Endodermal cell (in vitro differentiated cells): ENCODE data around the gene GDAP1L1. TPM values are rescaled to one million over a fixed set of nuclear protein-coding genes. Genes with fewer than 3 reads are reported as not detected.

Experiments
- DNase-seq: peaks from one replicate; pipeline ENCODE4 v3.0.0-alpha.2; 2017
- H3K27ac ChIP-seq: 2 replicates; pipeline ENCODE4 v1.5.1; 2013; ENCODE audit warnings: mild to moderate bottlenecking, low read depth, low read length, moderate library complexity
- H3K27me3 ChIP-seq: 2 replicates; pipeline ENCODE4 v1.6.1; 2013; ENCODE audit warnings: mild to moderate bottlenecking, low read length, moderate library complexity; ENCODE audit not compliant: insufficient read depth, control insufficient read depth, poor library complexity, severe bottlenecking
- H3K36me3 ChIP-seq: 2 replicates; pipeline ENCODE4 v1.7.0; 2013; ENCODE audit warnings: mild to moderate bottlenecking, low read length, moderate library complexity; ENCODE audit not compliant: control insufficient read depth, insufficient read depth
- H3K4me1 ChIP-seq: one replicate; pipeline ENCODE4 v1.7.0; 2013; ENCODE audit warnings: low read length; ENCODE audit not compliant: control insufficient read depth, insufficient read depth
- H3K4me3 ChIP-seq: 2 replicates; pipeline ENCODE4 v1.5.1; 2013; ENCODE audit warnings: mild to moderate bottlenecking, low read length, moderate library complexity
- H3K9ac ChIP-seq: 2 replicates; pipeline ENCODE4 v1.6.1; 2013; ENCODE audit warnings: mild to moderate bottlenecking, low read length, moderate library complexity; ENCODE audit not compliant: poor library complexity, severe bottlenecking; ENCODE audit errors: extremely low read depth
- H3K9me3 ChIP-seq: 2 replicates; pipeline ENCODE4 v1.6.1; 2013; ENCODE audit warnings: mild to moderate bottlenecking, low read length, moderate library complexity; ENCODE audit not compliant: control insufficient read depth
- H3K27ac Mint-ChIP-seq: 2 replicates; pipeline ENCODE4 v1.8.0; 2020; ENCODE audit warnings: mixed read lengths
- H3K27me3 Mint-ChIP-seq: 2 replicates; pipeline ENCODE4 v1.8.0; 2021; ENCODE audit warnings: mild to moderate bottlenecking, mixed read lengths; ENCODE audit not compliant: insufficient read depth
- H3K36me3 Mint-ChIP-seq: 2 replicates; pipeline ENCODE4 v1.8.0; 2020; ENCODE audit warnings: low read depth, mixed read lengths
- H3K4me1 Mint-ChIP-seq: 2 replicates; pipeline ENCODE4 v1.8.0; 2020; ENCODE audit warnings: mixed read lengths
- H3K4me3 Mint-ChIP-seq: 2 replicates; pipeline ENCODE4 v1.8.0; 2020; ENCODE audit warnings: mild to moderate bottlenecking, moderate library complexity, mixed read lengths
- H3K9me3 Mint-ChIP-seq: 2 replicates; pipeline ENCODE4 v1.8.0; 2020; ENCODE audit warnings: mild to moderate bottlenecking, mixed read lengths
- CTCF ChIP-seq: fragments of 200-600 bp; sonication (generic); conservative IDR thresholded peaks from 2 replicates; pipeline ENCODE4 v1.5.0; 2021; ENCODE audit warnings: antibody characterized with exemption, mild to moderate bottlenecking
- WGBS, 2 experiments: methylation state at CpG; one replicate each; pipeline versions ENCODE4 v1.1.5 to v1.1.7; 2013; ENCODE audit warnings: missing lambda C conversion rate in 2 of 2, mixed read lengths in 1 of 2; ENCODE audit not compliant: insufficient coverage in 1 of 2, insufficient read length in 1 of 2; 5-methylcytosine and 5-hydroxymethylcytosine counted together
- total RNA-seq, 2 donors: library from RNA; stranded (reverse); fragmentation: NEBNext Ultra II Directional in 1 of 2; extraction: Animal tissue kit (Norgen Biotek cat#: 25700) in 1 of 2; gene quantifications; 2 replicates in 1 of 2; 3 replicates in 1 of 2; pipeline ENCODE4 v1.2.1, GENCODE V29; 2021

Gene GDAP1L1
- total RNA-seq, 2 donors from 2014 or later = 1.9 TPM; not detected in 1

GRCh38 chr20:44301285-44301684 is 54.2 kb downstream of the GDAP1L1 start:
- Histone ChIP-seq H3K9me3 (peaks cover 7% of the 10 kb centered on the region), H3K27me3 (no peaks in the 10 kb centered on the region), H3K4me3 (no peak overlapping the region), H3K9ac (no peak overlapping the region), H3K36me3 (peaks cover 6% of the 10 kb centered on the region), H3K27ac (no peak overlapping the region), H3K4me1 (peaks cover 9% of the 10 kb centered on the region)
- TF ChIP-seq CTCF = no peak
- Mint-ChIP-seq H3K27ac (no peak overlapping the region), H3K9me3 (peaks cover 4% of the 10 kb centered on the region), H3K27me3 (no peaks in the 10 kb centered on the region), H3K4me1 (peaks cover 11% of the 10 kb centered on the region), H3K4me3 (no peak overlapping the region), H3K36me3 (peaks cover 5% of the 10 kb centered on the region)
- no peak for DNase-seq

GRCh38 chr20:44302026-44302669 is 55.0 kb downstream of the GDAP1L1 start:
- Histone ChIP-seq H3K4me1 (peaks cover 9% of the 10 kb centered on the region), H3K9me3 (peaks cover 7% of the 10 kb centered on the region), H3K9ac (no peak overlapping the region), H3K4me3 (no peak overlapping the region), H3K27ac (no peak overlapping the region), H3K27me3 (no peaks in the 10 kb centered on the region), H3K36me3 (peaks cover 6% of the 10 kb centered on the region)
- 67 to 71% methylated on average over 3 to 5 of the region's 5 CpGs for WGBS, 2 experiments
- peaks cover 11% of the 10 kb centered on the region for H3K4me1 Mint-ChIP-seq
- no peak for DNase-seq
- H3K36me3 Mint-ChIP-seq = peaks cover 10% of the 10 kb centered on the region
- peaks cover 4% of the 10 kb centered on the region for H3K9me3 Mint-ChIP-seq
- no peak overlapping the region for H3K27ac Mint-ChIP-seq
- no peak for TF ChIP-seq CTCF
- no peaks in the 10 kb centered on the region for H3K27me3 Mint-ChIP-seq
- H3K4me3 Mint-ChIP-seq = no peak overlapping the region

- H3K4me3 ChIP-seq = no peak overlapping the region
- H3K9ac ChIP-seq = no peak overlapping the region
- no peak for DNase-seq
- H3K9me3 ChIP-seq = peaks cover 7% of the 10 kb centered on the region
- peaks cover 6% of the 10 kb centered on the region for H3K36me3 ChIP-seq
- H3K27ac Mint-ChIP-seq = no peak overlapping the region
- H3K27ac ChIP-seq = no peak overlapping the region
- peaks cover 9% of the 10 kb centered on the region for H3K4me1 ChIP-seq
- H3K27me3 ChIP-seq = no peaks in the 10 kb centered on the region
- no peak overlapping the region for H3K4me3 Mint-ChIP-seq
- H3K9me3 Mint-ChIP-seq = peaks cover 4% of the 10 kb centered on the region
- H3K4me1 Mint-ChIP-seq = peaks cover 11% of the 10 kb centered on the region
- H3K36me3 Mint-ChIP-seq = peaks cover 10% of the 10 kb centered on the region
- no peaks in the 10 kb centered on the region for H3K27me3 Mint-ChIP-seq
- WGBS, 2 experiments = 93 to 96% methylated on average over 8 of the region's 8 CpGs
- TF ChIP-seq CTCF = no peak
These were observed 55.6 kb downstream of the GDAP1L1 start for GRCh38 chr20:44302736-44303135.
